ENCODE measurements around the gene GP9.

GP9 gene

GRCh38 chr3:129022114-129023007 lies 38.2 kb upstream of the GP9 start:
- no peak overlapping the region for H3K4me3 ChIP-seq (ENCODE audit: low read length)
- TF ChIP-seq ZNF274 (IDR thresholded peaks at IDR 0.05; ENCODE audit: low read depth, low read length) = no peak

DNA sequence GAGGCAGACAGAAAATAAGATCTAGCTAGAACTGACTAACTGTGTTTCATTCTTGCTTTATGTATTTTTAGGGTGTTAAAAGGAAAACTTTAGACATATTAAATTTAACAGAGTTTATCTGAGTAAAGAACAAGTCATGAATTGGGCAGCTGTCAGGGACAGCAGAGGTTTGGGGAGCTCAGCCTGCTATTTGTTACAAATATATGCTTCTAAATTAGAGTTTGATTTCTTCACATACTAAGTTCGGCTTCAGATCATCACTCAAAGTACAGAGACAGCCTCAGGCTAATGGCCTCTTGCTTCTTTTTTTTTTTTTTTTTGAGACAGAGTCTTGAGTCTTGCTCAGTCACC lies 37.6 kb upstream of the GP9 start:
- no peak overlapping the region for H3K4me3 ChIP-seq (ENCODE audit: low read length)
- TF ChIP-seq ZNF274 (IDR thresholded peaks at IDR 0.05; ENCODE audit: low read depth, low read length) = no peak

DNA sequence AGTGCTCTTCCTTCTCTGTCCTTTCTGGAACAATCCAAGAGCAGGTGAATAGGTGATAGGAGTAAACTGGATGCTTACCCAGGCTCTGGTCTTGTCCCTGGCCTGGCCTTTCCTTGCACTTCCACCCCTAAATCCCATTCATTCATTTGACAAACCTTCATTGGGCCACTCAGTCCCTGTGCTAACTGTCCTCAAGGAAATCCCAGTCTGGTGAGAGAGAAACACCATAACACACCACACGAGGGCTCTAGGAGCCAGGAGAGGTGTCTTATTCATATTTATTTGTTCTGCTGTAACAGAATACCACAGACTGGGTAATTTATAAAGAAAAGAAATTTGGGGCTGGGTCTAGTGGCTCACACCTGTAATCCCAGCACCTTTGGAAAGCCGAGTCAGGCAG lies 36.7 kb upstream of the GP9 start:
- H3K4me3 ChIP-seq (ENCODE audit: low read length) = no peak overlapping the region
- no peak for TF ChIP-seq ZNF274 (IDR thresholded peaks at IDR 0.05; ENCODE audit: low read depth, low read length)

DNA sequence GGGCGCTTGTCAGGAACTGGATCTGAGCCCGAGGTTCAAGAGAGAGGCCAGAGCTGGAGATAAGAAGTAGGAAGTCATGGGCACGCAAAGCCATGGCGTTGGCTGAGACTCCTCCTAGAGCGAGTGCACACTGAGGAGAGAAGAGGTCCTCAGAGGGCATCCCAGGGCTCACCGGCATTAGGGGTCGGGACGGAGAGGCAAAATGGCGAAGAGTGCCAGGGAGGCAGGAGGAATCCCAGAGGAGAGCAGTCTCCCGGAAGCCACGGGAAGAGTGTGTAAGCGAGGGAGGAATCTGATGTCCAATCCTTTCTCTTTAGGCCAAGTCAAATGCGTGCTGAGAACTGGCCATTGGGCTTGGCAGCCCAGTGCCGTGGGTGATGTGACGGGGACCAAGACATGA lies 35.5 kb upstream of the GP9 start:
- no peak for TF ChIP-seq ZNF274 (IDR thresholded peaks at IDR 0.05; ENCODE audit: low read depth, low read length)
- H3K4me3 ChIP-seq (ENCODE audit: low read length) = no peak overlapping the region

DNA sequence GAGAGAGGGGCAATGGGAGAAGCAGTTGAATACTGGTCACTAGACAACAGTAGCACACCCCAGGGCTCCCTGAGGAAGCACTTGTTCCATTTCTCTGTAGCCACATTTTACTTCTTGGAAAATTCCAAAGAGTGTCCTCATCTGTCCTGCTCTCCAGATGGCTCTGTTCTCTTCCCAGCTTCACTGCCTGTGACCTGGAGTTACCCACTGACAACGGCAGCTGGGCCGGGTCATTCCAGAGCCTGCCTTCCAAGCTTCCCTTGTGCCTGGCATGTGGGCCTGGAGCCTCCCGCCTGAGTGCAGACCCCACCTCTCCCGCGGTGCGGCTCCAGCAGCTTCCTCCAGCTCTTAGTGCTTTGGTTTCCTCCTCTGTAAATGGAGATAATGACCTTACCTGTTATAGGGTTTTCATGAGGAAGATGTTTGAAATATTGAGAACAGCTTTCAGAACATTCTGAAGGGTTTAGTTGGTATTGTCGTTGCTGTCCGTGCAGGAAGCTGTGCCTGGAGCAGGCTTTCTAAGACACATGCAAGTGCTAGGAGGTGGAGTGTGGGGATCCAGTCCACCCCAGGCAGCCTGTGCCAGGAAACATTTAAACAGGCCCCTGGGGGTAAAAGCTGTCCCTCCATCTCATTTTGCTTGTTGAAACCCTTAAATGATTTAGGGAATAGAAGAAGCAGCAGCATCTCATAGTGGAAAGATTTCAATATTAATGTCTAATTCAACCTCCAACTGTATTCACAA lies 34.7 kb upstream of the GP9 start:
- H3K4me3 ChIP-seq (ENCODE audit: low read length) = no peak overlapping the region

DNA sequence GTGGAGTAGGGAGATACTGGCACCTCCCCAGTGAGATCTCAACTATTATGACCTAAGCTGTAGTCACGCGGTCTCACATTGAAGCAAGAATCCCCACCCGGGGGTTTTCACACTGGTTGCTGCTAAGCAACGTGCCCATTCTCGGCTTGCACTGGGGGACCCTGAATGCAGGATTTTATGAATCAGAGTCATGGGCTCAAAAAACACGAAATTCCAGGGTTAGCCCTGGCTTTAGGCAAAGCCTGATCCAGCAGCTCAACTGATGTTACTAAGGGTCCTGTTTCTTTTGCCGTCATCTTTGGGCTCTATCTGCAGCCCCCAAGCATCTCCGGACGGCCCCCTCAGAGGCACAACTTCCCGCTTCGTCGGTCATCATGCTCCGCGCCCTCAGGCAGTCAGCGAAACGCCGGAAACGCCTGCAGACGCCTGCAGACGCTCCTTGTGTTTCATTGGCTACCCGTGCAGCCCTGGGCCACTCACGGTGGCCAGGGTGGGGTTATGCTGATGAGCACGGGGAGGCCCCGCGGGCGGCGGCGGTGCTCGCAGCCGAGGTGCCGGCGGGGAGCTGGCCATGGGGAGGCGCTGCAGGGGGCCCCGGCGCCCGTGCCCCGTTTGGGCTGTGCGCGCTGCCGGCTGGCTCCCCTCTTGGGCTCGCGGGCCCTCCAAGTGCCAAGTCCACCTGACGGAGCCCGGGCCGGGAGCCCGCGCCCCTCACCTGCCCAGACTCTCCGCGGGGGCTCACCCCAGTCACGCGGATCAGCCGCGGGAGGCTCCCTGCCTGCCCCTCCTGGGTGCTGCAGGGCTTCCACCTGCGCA lies 33.6 kb upstream of the GP9 start:
- peak overlapping the region; percentile 55; the same call in 1 of the 2 replicates for H3K4me3 ChIP-seq (ENCODE audit: low read length)
- no peak for TF ChIP-seq ZNF274 (IDR thresholded peaks at IDR 0.05; ENCODE audit: low read depth, low read length)

More for the DNA sequence above, 34.7 kb upstream of the GP9 start:
- TF ChIP-seq ZNF274 (IDR thresholded peaks at IDR 0.05; ENCODE audit: low read depth, low read length) = no peak

DNA sequence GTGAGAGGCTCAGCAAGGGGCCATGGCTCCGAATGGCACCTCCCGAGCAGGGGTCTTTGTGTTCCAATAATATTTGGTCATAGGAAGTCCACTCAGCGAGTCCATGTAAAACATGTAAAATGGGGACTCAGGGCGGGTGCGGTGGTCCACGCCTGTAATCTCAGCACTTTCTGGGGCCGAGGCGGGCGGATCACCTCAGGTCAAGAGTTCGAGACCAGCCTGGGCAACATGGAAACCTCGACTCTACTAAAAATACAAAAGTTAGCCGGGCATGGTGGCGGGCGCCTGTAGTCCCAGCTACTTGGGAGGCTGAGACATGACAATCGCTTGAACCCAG lies 33.1 kb upstream of the GP9 start:
- peak overlapping the region; percentile 55; the same call in 1 of the 2 replicates for H3K4me3 ChIP-seq (ENCODE audit: low read length)
- no peak for TF ChIP-seq ZNF274 (IDR thresholded peaks at IDR 0.05; ENCODE audit: low read depth, low read length)

DNA sequence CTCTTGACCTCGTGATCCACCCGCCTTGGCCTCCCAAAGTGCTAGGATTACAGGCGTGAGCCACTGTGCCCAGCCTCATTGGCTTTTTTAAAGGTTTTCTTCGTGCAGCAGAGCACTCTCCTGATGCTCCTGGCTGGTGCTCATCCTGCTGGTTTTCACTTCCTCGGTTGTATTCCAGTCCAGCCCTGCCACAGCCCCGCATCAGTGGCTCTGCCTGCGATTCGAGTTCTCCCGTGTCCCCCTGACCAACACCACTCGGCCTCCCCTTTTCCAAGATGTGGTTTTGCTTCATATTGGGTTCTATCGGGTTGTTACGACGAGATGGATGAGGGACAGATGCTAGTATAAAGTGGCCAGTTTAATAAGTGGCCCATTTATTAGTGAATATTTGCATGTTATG lies 31.7 kb upstream of the GP9 start:
- TF ChIP-seq ZNF274 (IDR thresholded peaks at IDR 0.05; ENCODE audit: low read depth, low read length) = no peak
- H3K4me3 ChIP-seq (ENCODE audit: low read length) = no peak overlapping the region

DNA sequence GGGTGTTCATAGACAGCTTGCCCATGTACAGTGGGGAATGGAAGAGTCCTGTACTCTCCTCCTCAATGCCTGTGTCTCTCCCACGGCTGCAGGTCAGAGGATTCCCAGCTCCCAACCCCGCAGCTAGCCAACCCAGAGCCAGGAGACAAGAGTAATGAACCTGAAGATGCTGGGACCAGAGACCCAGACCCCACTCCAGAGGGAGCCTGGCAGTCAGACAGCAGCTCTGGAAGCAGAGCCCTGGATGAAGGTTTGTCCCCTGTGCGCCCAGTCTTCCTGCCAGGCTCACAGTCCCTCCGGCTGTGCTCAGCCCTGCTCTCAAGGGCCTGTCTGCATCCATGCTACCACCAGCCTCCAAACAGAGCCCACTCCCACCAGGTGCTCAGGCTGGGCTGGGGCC lies 30.0 kb upstream of the GP9 start:
- no peak for TF ChIP-seq ZNF274 (IDR thresholded peaks at IDR 0.05; ENCODE audit: low read depth, low read length)
- no peak overlapping the region for H3K4me3 ChIP-seq (ENCODE audit: low read length)

DNA sequence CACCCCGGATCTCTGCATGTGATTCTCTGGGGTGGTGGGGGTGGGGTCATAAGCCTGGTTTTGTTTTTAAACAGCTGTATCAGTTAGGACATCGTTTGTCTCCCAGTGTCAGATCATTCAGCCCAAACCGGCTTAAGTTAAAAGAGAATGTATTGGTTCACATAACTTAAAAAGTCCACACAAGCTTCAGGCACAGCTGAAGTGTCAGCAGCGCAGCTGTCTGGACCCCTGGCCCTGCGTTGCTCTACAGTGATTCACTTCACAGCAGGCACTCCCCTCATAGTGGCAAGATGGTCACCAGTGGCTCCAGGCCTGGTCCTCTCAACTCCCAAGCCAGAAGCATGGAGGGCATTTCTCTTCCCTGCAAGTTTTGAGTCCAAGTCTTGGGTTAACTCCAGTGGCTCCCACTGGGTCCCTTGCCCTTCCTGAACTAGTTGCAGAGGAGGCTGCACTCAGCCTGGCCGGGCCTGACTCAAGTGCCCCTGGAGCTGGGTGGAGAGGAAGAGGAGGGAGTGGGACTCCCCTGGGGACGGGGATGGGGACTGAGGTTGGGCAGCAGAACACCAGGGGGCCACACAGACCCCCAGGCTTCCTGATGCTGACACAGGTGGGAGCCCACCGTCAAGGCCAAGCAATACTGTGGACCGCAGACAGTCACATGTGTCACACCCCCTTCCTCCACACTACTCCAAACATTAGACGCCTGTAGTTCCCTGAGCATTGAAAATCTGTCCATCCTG lies 28.9 kb upstream of the GP9 start:
- H3K4me3 ChIP-seq (ENCODE audit: low read length) = no peak overlapping the region
- TF ChIP-seq ZNF274 (IDR thresholded peaks at IDR 0.05; ENCODE audit: low read depth, low read length) = no peak

DNA sequence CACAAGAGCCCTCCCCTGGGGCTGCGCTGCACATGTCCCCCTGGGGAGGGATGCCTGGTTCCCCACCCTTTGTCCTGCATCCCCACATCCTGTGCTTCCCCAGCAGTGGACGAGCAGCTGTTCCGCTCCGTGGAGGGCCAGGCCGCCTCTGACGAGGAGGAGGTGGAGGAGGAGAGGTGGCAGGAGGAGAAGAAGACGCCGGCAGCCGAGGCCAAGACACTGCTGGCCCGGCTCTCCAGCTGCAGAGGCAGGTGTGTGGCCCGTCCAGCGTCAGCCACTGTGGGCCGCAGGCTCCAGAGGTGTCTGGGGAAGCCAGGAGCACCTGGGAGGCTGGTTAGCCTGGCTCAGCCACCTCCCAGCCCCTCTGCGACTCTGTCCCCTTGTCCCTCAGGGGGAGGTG lies 27.9 kb upstream of the GP9 start:
- no peak overlapping the region for H3K4me3 ChIP-seq (ENCODE audit: low read length)
- no peak for TF ChIP-seq ZNF274 (IDR thresholded peaks at IDR 0.05; ENCODE audit: low read depth, low read length)

DNA sequence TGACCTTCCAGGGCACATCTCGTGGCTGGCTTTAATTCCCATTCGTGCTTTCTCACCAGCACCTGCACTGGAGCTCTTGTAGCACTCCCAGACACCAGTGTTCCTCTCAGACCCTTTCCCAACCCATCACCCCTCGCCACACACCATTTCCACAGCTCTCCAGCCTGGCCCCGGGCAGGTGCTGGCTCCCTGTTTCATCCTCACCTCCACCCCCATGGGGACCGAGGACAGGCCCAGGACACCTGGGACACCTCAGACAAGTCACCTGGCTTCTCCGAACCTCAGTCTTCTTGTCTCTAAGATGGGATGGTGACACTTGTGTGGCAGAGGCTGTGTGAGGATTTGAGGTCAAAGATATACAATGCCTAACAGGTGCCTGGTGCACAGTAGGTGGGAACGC lies 27.4 kb upstream of the GP9 start:
- no peak for TF ChIP-seq ZNF274 (IDR thresholded peaks at IDR 0.05; ENCODE audit: low read depth, low read length)
- H3K4me3 ChIP-seq (ENCODE audit: low read length) = no peak overlapping the region

DNA sequence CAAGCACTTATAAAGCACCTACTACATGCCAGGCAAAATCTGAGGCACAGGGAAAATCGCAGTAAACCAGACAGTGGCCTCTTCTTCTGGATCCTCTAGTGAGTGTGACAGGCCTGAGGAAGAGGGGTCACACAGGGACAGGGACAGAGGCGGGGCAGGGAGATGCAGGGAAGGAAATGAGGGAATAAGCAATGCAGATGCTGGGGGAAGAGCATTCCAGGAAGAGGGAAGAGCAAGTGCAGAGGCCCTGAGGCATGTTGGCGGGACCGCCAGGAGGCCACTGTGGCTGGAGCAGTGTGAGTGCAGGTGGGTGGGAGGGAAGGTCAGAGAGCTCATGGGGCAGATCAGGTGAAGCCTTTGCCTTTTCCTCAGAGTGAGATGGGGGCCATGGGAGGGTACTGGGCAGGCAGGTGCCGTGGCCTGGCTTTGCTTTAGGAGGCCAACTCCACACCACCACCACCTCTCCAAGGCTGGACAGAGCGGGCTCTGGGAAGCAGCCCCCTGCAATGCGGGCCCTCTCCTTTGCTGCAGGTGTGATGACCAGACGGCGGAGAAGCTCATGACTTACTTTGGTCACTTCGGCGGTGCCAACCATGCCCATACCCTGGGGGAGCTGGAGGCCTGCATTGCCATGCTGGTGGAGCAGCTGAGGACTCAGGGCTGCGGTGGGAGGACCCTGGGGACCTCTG lies 26.8 kb upstream of the GP9 start:
- TF ChIP-seq ZNF274 (IDR thresholded peaks at IDR 0.05; ENCODE audit: low read depth, low read length) = no peak
- H3K4me3 ChIP-seq (ENCODE audit: low read length) = no peak overlapping the region

Measured in GM08714 (cell line).